ENCODE data around the gene SGTB.

DNA sequence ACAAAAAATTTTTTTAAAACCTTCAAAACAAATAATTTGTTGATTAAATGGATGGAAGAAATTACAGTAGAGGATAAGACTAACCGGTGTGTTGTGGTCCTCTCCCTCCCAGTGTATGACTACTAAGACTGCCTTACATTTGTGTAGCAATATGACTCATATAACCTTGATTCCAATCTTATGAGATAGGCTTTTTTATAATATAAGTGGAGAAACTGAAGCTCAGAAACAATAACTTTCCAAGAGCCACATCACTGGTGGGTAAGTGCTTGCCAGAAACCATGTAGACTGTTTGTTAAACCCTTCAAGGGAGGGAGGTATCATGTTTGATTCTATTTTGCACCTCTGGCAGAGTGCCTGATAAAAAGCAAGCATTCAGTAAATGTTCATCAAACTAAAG is 47.6 kb upstream of the SGTB start:
- TF ChIP-seq, protein P1, sequence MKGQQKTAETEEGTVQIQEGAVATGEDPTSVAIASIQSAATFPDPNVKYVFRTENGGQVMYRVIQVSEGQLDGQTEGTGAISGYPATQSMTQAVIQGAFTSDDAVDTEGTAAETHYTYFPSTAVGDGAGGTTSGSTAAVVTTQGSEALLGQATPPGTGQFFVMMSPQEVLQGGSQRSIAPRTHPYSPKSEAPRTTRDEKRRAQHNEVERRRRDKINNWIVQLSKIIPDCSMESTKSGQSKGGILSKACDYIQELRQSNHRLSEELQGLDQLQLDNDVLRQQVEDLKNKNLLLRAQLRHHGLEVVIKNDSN (IDR thresholded peaks at IDR 0.05) = no peak
- TF ChIP-seq TAF1 (IDR thresholded peaks at IDR 0.05; ENCODE audit: low read depth) = no peak

Data from Ishikawa (cell line).